Measurements from ENCODE around the gene MCF2L2.
"Not testable (repeated sequence)": the region's sequence is repeated elsewhere in the genome, so short reads cannot be mapped to it uniquely, and the experiment has no call there.

MCF2L2 gene

GRCh38 chr3:183233966-183234365, 194.5 kb downstream of the MCF2L2 start:
- no peak for DNase-seq
- Histone ChIP-seq H3K4me3 (ENCODE audit: low read depth, low read length) (no peak overlapping the region), H3K9me3 (no peaks in the 10 kb centered on the region), H3K36me3 (no peaks in the 10 kb centered on the region), H3K27me3 (no peaks in the 10 kb centered on the region), H3K4me1 (no peaks in the 10 kb centered on the region)
- no peak for TF ChIP-seq CTCF (IDR thresholded peaks at IDR 0.05; ENCODE audit: low read depth, low read length)

GRCh38 chr3:183230826-183231225, 197.6 kb downstream of the MCF2L2 start:
- no peaks in the 10 kb centered on the region for H3K9me3 ChIP-seq
- no peaks in the 10 kb centered on the region for H3K36me3 ChIP-seq
- H3K4me1 ChIP-seq, result no peaks in the 10 kb centered on the region
- no peak for TF ChIP-seq CTCF (IDR thresholded peaks at IDR 0.05; ENCODE audit: low read depth, low read length)
- no peak overlapping the region for H3K4me3 ChIP-seq (ENCODE audit: low read depth, low read length)
- DNase-seq, result no peak
- H3K27me3 ChIP-seq, result no peaks in the 10 kb centered on the region

DNA sequence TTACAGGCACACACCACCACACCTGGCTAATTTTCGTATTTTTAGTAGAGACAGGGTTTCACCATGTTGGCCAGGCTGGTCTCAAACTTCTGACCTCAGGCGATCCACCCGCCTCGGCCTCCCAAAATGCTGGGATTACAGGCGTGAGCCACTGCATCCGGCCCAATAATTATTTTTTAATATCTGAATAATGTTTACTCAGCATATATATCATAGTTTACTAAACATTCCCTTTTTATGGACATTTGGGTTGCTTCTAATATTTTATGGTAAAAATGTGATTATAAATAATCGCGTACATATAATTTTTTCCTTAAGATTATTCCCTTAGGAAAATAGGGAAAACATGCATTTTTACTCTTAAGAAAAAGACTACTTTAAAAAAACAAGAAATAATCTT, 198.2 kb downstream of the MCF2L2 start:
- not testable (repeated sequence) for H3K4me3 ChIP-seq (ENCODE audit: low read depth, low read length); DNase-seq; H3K27me3 ChIP-seq; H3K9me3 ChIP-seq; H3K4me1 ChIP-seq; H3K36me3 ChIP-seq

- no peak for TF ChIP-seq CTCF (IDR thresholded peaks at IDR 0.05; ENCODE audit: low read depth, low read length)
- DNase-seq, result no peak
- Histone ChIP-seq H3K4me1 (no peaks in the 10 kb centered on the region), H3K27me3 (no peaks in the 10 kb centered on the region), H3K36me3 (no peaks in the 10 kb centered on the region), H3K4me3 (ENCODE audit: low read depth, low read length) (no peak overlapping the region), H3K9me3 (no peaks in the 10 kb centered on the region)
Observed at GRCh38 chr3:183229178-183229577, 199.2 kb downstream of the MCF2L2 start.

DNA sequence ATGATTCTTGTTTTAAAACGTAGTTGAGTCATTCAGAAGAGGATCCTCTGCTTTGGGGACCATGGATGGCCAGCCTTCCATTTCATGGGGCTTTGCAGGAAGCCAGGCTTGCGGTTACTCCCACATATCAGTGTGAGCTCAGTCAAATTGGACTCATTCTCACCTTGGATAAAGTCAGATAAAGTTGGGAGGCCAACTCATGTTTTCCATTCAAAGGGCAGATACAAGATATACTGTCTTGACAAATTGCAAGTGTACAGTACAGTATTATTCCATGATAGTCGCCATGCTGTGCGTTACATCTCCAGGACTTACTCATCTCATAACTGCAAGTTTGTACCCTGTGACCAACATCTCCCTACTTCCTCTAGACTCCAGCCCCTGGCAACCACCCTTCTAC, 200.8 kb downstream of the MCF2L2 start:
- no peaks in the 10 kb centered on the region for H3K4me1 ChIP-seq
- H3K9me3 ChIP-seq, result no peaks in the 10 kb centered on the region
- TF ChIP-seq CTCF (IDR thresholded peaks at IDR 0.05; ENCODE audit: low read depth, low read length), result no peak
- no peaks in the 10 kb centered on the region for H3K36me3 ChIP-seq
- no peak for DNase-seq
- no peak overlapping the region for H3K4me3 ChIP-seq (ENCODE audit: low read depth, low read length)
- no peaks in the 10 kb centered on the region for H3K27me3 ChIP-seq

DNA sequence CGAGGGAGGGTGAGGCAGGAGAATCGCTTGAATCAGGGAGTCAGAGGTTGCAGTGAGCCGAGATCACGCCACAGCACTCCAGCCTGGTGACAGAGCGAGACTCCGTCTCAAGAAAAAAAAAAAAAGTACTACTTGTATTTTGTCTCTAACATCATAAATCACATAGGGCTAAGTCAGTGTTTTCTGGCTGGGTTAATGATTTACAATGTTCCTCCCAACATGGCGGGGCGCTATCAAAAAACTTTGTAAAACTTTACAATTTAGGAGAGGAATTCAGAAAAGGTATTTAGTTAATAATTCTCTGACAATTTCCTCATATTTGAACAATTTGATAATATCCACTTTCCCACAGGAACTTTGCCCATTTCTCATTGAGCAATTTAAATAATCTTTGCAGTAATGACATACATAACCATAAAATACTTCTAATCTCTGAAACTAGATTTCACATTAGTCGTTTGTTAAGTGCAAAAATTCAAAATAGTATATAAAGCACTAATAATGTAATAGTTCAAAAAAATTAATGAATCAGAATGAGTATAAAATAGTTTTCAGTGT, 202.0 kb downstream of the MCF2L2 start:
- no peak for TF ChIP-seq CTCF (IDR thresholded peaks at IDR 0.05; ENCODE audit: low read depth, low read length)
- Histone ChIP-seq H3K4me1 (no peaks in the 10 kb centered on the region), H3K27me3 (no peaks in the 10 kb centered on the region), H3K9me3 (no peaks in the 10 kb centered on the region), H3K36me3 (no peaks in the 10 kb centered on the region), H3K4me3 (ENCODE audit: low read depth, low read length) (no peak overlapping the region)
- DNase-seq, result no peak

Measured in BE2C (cell line).